GM12891 (cell line): ENCODE results near the gene LOXL1.

Experiments
- PAX5 ChIP-seq: IDR thresholded peaks from 2 replicates; pipeline ENCODE4 v1.6.1; 2011; ENCODE audit warnings: low read length, moderate library complexity, mild to moderate bottlenecking; ENCODE audit not compliant: insufficient read depth, severe bottlenecking
- POLR2A ChIP-seq: IDR thresholded peaks from 2 replicates; pipeline ENCODE4 v1.6.1; 2011; ENCODE audit warnings: low read depth, low read length, control low read depth
- POLR2AphosphoS5 ChIP-seq: IDR thresholded peaks from 2 replicates; pipeline ENCODE4 v1.6.1; 2011; ENCODE audit warnings: low read depth, low read length, control low read depth
- POU2F2 ChIP-seq: IDR thresholded peaks from 2 replicates; pipeline ENCODE4 v1.6.1; 2011; ENCODE audit warnings: low read depth, mild to moderate bottlenecking, control low read depth, low read length, moderate library complexity
- TAF1 ChIP-seq: IDR thresholded peaks from 2 replicates; pipeline ENCODE4 v1.6.1; 2011; ENCODE audit warnings: low read depth, low read length, control low read depth

- TF ChIP-seq POLR2A (no peak), POLR2AphosphoS5 (no peak), TAF1 (no peak), PAX5 (no peak), POU2F2 (no peak)
Measured at GRCh38 chr15:73954188-73955145, 28.2 kb downstream of the LOXL1 start.
